Stimulated activated CD8-positive, alpha-beta memory T cell treated with anti-CD3 and anti-CD28 coated beads, Interleukin-15, amount 100 ng/mL, for 48 hours (primary cell): ENCODE results near the gene GLS.
"Not testable (repeated sequence)": the region's sequence is repeated elsewhere in the genome, so short reads cannot be mapped to it uniquely, and the experiment has no call there.

Source experiments
- DNase-seq, 2 donors: peaks; one replicate each; pipeline ENCODE4 v3.0.0-alpha.2; 2020; ENCODE audit warnings: low read depth in 2 of 2

Gene GLS

GRCh38 chr2:190882856-190883582, 2.4 kb downstream of the GLS start:
- no peak for DNase-seq

GRCh38 chr2:190885844-190886243, 5.2 kb downstream of the GLS start:
- not testable (repeated sequence) for DNase-seq

GRCh38 chr2:190887089-190887488, 6.5 kb downstream of the GLS start:
- no peak for DNase-seq

GRCh38 chr2:190888449-190888848, 7.8 kb downstream of the GLS start:
- DNase-seq = no peak

- DNase-seq = no peak
Observed at GRCh38 chr2:190889175-190889943, 8.7 kb downstream of the GLS start.

- DNase-seq = no peak
Observed at GRCh38 chr2:190891372-190891771, 10.8 kb downstream of the GLS start.

GRCh38 chr2:190891889-190892288, 11.3 kb downstream of the GLS start:
- DNase-seq = no peak

GRCh38 chr2:190893157-190893556, 12.5 kb downstream of the GLS start:
- no peak for DNase-seq

GRCh38 chr2:190896477-190896876, 15.9 kb downstream of the GLS start:
- no peak for DNase-seq

- DNase-seq = no peak
Observed at GRCh38 chr2:190903693-190904450, 23.3 kb downstream of the GLS start.

GRCh38 chr2:190904640-190905261, 24.1 kb downstream of the GLS start:
- no peak for DNase-seq

- no peak for DNase-seq
Observed at GRCh38 chr2:190908532-190908931, 27.9 kb downstream of the GLS start.

GRCh38 chr2:190909680-190910079, 29.1 kb downstream of the GLS start:
- DNase-seq = no peak

- no peak for DNase-seq
Observed at GRCh38 chr2:190910341-190911136, 29.9 kb downstream of the GLS start.

- no peak for DNase-seq
Observed at GRCh38 chr2:190911813-190912212, 31.2 kb downstream of the GLS start.

- DNase-seq = no peak
Observed at GRCh38 chr2:190912726-190913125, 32.1 kb downstream of the GLS start.

GRCh38 chr2:190913725-190914124, 33.1 kb downstream of the GLS start:
- no peak for DNase-seq

GRCh38 chr2:190916829-190917228, 36.2 kb downstream of the GLS start:
- no peak for DNase-seq

- no peak for DNase-seq
Observed at GRCh38 chr2:190920085-190920484, 39.5 kb downstream of the GLS start.

- DNase-seq = no peak
Observed at GRCh38 chr2:190922376-190922775, 41.8 kb downstream of the GLS start.

- DNase-seq = no peak
Observed at GRCh38 chr2:190927301-190927700, 46.7 kb downstream of the GLS start.
